ENCODE results near the gene CD200R1. TPM values are rescaled to one million over a fixed set of nuclear protein-coding genes. Genes with fewer than 3 reads are reported as not detected.

Gene CD200R1
- total RNA-seq: not detected in 2 replicates

GRCh38 chr3:112974894-112975293, at the start of gene CD200R1:
Gene CD200R1 (minus strand): TSS chr3:112975103. CDS start chr3:112974857, 246 bp downstream.

GRCh38 chr3:112990672-112991602, 16.0 kb upstream of the CD200R1 start, which contains the start of gene GTPBP8:
Gene GTPBP8 (plus strand): TSS chr3:112990984. CDS start chr3:112991000, 16 bp downstream.

Other genes starting within 250 kb of the CD200R1 start
- gene CD200R1L, start 128.2 kb downstream of the CD200R1 start, total RNA-seq: not detected in 2 replicates
- 28.0 and 37.4 TPM in 2 replicates for gene GTPBP8, start 15.9 kb upstream of the CD200R1 start, total RNA-seq
- gene BOC, start 236.5 kb upstream of the CD200R1 start, total RNA-seq: 5.2 and 10.4 TPM in 2 replicates